Effector memory CD8-positive, alpha-beta T cell (primary cell): Measurements from ENCODE around the gene FMNL1.

Experiments
- ATAC-seq: fragments of 150-1000 bp; cut with Tn5 transposase; replicated peaks from 2 replicates; pipeline ENCODE4 v1.10.0; 2021; ENCODE audit warnings: mild to moderate bottlenecking, moderate library complexity
- DNase-seq, 3 experiments: peaks; one replicate each; pipeline ENCODE4 v3.0.0; 2021
- H3K27ac Mint-ChIP-seq, 2 donors: one replicate each; pipeline ENCODE4 v1.8.0; 2022; ENCODE audit warnings: mild to moderate bottlenecking in 2 of 2, mixed read lengths in 2 of 2, moderate library complexity in 2 of 2
- H3K27me3 Mint-ChIP-seq, 2 donors: one replicate each; pipeline ENCODE4 v1.8.0; 2022; ENCODE audit warnings: mixed read lengths in 2 of 2
- H3K36me3 Mint-ChIP-seq: one replicate; pipeline ENCODE4 v1.8.0; 2022; ENCODE audit warnings: mild to moderate bottlenecking, moderate library complexity, mixed read lengths; ENCODE audit not compliant: insufficient read depth
- H3K4me1 Mint-ChIP-seq, 2 donors: one replicate each; pipeline ENCODE4 v1.8.0; 2022; ENCODE audit warnings: low read depth in 2 of 2, mixed read lengths in 2 of 2
- H3K4me3 Mint-ChIP-seq, 2 donors: one replicate each; pipeline ENCODE4 v1.8.0; 2022; ENCODE audit warnings: mild to moderate bottlenecking in 2 of 2, mixed read lengths in 2 of 2, moderate library complexity in 2 of 2
- H3K9me3 Mint-ChIP-seq, 2 donors: one replicate each; pipeline ENCODE4 v1.8.0; 2022; ENCODE audit warnings: mixed read lengths in 2 of 2

Gene FMNL1

DNA sequence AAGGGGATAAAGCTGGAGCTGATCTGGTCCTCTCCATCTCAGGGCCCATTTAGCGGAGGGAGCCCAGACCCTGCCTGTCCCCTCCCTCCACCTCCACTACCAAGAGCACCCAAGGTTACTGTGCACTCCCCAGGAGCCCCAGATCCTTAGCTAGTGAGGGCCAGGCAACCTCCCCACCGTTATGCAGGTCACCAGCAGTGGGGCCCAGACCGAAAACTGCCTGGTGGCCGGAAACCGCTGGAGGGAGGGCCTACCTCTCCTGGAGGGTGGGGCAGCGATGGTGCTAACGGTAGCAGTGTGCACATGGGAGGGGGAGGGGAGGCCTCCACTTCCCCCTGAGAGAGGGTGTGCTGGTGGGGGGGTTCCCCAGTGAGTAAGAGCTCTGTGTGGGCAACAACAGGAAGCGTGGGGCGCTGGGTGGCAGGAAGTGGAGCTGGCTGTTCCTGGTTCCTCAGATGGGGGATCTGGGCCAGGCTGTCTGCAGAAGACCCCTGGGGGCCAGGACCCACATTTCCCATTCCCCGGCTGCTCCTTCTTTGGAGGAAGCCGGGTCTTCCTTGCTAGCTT lies 4.4 kb downstream of the FMNL1 start:
- ATAC-seq = peak; percentile 66
- H3K27me3 Mint-ChIP-seq = no peaks in the 10 kb centered on the region
- H3K27ac Mint-ChIP-seq = peak overlapping the region; percentile 100
- H3K4me1 Mint-ChIP-seq = peaks cover 71 to 72% of the 10 kb centered on the region in 2 donors
- DNase-seq = peak; percentile 89 to 93 (median 90)
- peaks cover 88% of the 10 kb centered on the region for H3K36me3 Mint-ChIP-seq
- H3K9me3 Mint-ChIP-seq = no peaks in the 10 kb centered on the region
- peak overlapping the region; percentile 97 to 98 for H3K4me3 Mint-ChIP-seq

- DNase-seq (no peak), ATAC-seq (no peak)
- Mint-ChIP-seq H3K27me3 (no peaks in the 10 kb centered on the region), H3K4me3 (peak overlapping the region; percentile 97 to 98), H3K9me3 (no peaks in the 10 kb centered on the region), H3K27ac (peak overlapping the region; percentile 100), H3K4me1 (peaks cover 71 to 75% of the 10 kb centered on the region in 2 donors), H3K36me3 (peaks cover 87% of the 10 kb centered on the region)
Observed at GRCh38 chr17:45226576-45226975, 4.9 kb downstream of the FMNL1 start.

DNA sequence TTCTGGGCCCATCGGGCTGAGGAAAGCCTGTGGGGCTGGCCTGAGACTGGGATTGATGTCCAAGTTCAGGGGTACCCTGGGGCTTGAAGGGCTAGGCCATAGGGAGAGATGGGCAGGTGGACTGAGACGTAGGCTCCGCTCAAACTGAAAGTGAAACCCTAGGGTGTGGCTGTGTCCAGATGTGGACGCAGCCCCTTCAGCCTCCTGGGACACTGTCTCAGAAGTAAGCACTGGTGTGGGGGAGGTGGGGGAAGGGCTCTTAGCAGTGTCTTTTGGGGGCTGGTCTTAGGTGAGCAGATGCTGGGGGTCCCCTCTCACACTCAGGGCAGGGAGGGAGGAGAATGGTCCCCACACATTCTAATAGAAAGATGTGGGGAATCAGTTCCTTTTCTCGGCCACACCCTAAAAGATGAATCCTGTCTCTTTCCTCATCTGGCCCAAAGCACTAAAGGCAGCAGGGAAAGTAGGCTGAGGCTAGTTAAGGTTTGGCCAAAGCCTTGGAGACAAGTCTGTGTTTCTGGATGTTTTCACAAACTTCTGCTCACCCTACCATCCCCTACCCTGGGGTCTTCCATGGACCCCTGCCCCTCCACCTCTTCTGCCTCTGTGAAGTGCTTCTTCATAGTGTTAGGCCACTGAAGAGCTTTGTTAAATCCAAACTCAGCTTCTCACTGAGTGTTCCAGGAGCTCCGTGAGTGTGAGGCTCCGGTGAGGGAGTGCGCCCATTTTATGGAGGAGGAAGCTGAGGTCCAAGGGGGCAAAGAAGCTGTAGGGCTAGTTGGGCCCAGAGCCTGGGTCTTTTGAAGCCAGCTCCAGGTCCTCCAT lies 5.6 kb downstream of the FMNL1 start:
- ATAC-seq = no peak
- H3K4me3 Mint-ChIP-seq = peak overlapping the region; percentile 97 to 98

GRCh38 chr17:45227926-45228762 lies 6.5 kb downstream of the FMNL1 start:
- no peaks in the 10 kb centered on the region for H3K27me3 Mint-ChIP-seq
- peak overlapping the region; percentile 97 to 98 for H3K4me3 Mint-ChIP-seq
- H3K36me3 Mint-ChIP-seq = peaks cover 83% of the 10 kb centered on the region
- H3K9me3 Mint-ChIP-seq = no peaks in the 10 kb centered on the region
- H3K4me1 Mint-ChIP-seq = peaks cover 78 to 88% of the 10 kb centered on the region in 2 donors
- no peak for DNase-seq
- H3K27ac Mint-ChIP-seq = peak overlapping the region; percentile 100
- no peak for ATAC-seq

More for the DNA sequence above, 5.6 kb downstream of the FMNL1 start:
- no peaks in the 10 kb centered on the region for H3K9me3 Mint-ChIP-seq
- DNase-seq = no peak
- peaks cover 90% of the 10 kb centered on the region for H3K36me3 Mint-ChIP-seq
- H3K4me1 Mint-ChIP-seq = peaks cover 78 to 82% of the 10 kb centered on the region in 2 donors
- H3K27me3 Mint-ChIP-seq = no peaks in the 10 kb centered on the region
- peak overlapping the region; percentile 100 for H3K27ac Mint-ChIP-seq

DNA sequence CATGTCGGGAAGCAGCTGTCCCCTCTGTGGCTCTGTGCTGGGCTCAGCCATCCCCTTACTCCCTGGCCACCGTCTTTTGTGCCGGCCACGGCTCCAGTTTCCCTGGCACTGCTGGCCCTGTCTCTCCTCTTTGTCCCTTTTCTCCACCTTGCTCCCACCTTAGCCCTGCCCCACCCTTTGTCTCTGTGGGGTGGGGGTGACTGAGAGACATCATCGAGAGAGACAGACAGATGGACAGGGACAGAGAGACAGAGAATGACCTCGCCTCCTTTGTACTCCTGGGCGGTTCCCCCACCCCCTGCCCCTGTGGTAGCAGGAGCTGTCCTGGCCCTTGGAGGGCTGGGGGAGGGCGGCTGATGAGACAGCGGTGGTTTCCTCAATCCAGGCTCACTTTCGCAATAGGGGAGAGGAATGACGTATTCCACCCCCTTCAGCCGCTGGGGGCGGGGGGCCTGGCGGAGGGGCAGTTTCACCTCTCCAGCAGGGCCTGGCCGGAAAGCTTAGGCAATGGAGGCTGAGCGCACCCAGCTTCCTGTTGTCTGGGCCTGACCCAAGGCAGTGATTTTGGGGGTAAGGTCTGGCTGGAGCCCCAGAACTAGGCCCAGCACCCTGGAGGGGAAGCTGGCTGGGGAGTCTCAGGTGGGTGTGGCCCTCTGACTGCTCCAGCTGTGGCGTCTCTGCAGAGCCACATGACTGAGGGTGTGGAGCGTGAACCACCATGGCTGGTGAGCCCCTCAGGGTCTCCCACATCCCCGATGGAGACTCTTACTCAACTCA lies 7.3 kb downstream of the FMNL1 start:
- peak overlapping the region; percentile 97 to 98 for H3K4me3 Mint-ChIP-seq
- peaks cover 76 to 88% of the 10 kb centered on the region in 2 donors for H3K4me1 Mint-ChIP-seq
- peak overlapping the region; percentile 100 for H3K27ac Mint-ChIP-seq
- peaks cover 83% of the 10 kb centered on the region for H3K36me3 Mint-ChIP-seq
- no peaks in the 10 kb centered on the region for H3K27me3 Mint-ChIP-seq
- ATAC-seq = peak; percentile 55
- peak; percentile 82 to 86 (median 83) for DNase-seq
- H3K9me3 Mint-ChIP-seq = no peaks in the 10 kb centered on the region

DNA sequence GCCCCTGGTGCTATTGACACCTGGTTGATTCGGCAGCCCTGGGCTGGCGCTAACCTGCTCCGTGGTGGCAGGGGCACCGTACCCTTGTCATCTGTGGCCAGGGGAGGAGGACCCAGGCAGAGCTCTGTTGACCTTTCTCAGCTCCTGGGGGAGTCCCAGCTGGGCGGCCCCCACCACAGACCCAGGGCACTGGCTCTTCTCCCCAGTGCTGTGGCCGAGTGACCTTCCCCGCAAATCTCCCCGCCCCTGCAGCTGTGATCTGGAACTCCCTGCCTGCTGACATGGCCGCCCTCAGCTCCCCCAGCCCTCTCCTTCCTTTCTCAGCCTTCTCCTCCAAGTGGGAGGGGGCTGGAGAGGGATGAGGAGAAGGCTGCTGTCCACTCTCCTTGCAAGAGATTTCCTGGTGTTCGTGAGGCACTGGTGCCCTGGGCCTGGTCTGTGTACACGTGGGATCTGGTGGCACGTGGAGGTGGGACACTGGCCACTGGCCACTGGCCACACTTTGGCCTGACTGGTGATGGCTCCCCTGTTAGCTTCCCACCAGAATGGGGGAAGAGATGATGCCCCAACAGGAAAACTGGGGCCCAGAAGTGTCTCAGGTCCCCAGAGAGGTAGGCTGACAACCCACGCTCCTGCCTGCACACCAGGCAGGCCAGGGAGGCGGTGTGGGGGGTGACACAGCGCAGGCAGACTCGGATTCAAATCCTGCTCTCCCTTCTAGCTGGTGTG lies 8.2 kb downstream of the FMNL1 start:
- Mint-ChIP-seq H3K9me3 (no peaks in the 10 kb centered on the region), H3K27me3 (no peaks in the 10 kb centered on the region), H3K4me3 (peak overlapping the region; percentile 97 to 98), H3K4me1 (peaks cover 77 to 87% of the 10 kb centered on the region in 2 donors), H3K27ac (peak overlapping the region; percentile 100), H3K36me3 (peaks cover 82% of the 10 kb centered on the region)
- peak; percentile 5 for ATAC-seq
- DNase-seq = no peak

GRCh38 chr17:45230410-45230786 lies 8.7 kb downstream of the FMNL1 start:
- no peaks in the 10 kb centered on the region for H3K27me3 Mint-ChIP-seq
- H3K27ac Mint-ChIP-seq = peak overlapping the region; percentile 100
- H3K4me1 Mint-ChIP-seq = peaks cover 77 to 87% of the 10 kb centered on the region in 2 donors
- DNase-seq (no peak), ATAC-seq (no peak)
- peaks cover 82% of the 10 kb centered on the region for H3K36me3 Mint-ChIP-seq
- no peaks in the 10 kb centered on the region for H3K9me3 Mint-ChIP-seq
- H3K4me3 Mint-ChIP-seq = peak overlapping the region; percentile 97 to 98

DNA sequence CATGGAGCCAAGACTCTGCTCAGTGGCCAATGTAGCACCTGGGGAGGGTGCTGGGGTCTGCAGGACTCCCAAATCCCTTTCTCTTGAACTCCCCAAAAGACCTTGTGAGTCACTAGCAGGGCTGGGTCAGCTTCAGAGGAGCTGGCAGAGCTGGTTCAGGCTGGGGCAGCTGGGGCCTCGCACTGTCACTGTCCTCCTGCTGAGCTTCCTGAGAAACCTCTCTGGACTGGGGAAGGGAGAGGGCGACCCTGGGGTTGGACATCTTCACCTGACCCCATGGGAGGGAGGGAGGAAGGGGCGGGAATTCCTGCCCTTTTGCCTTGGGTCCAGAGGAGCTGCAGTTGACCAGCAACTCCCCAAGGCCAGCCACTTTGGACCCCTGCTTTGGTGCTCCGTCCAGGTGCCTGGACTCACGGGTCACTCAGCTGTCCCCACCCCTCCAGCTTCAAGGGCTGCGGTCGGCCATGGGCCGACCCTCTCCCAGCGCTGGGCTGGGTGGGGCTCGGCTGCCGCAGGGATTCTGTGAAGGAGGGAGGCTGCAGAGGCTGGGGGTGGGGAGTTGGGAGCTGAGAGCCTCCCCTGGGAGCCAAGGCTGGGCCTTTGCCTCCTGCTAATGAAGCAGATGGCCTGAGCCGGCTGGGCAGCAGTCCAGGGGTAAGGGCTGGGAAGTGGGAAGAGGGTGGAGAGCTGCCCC lies 9.2 kb downstream of the FMNL1 start:
- H3K4me3 Mint-ChIP-seq = peak overlapping the region; percentile 97 to 98

DNA sequence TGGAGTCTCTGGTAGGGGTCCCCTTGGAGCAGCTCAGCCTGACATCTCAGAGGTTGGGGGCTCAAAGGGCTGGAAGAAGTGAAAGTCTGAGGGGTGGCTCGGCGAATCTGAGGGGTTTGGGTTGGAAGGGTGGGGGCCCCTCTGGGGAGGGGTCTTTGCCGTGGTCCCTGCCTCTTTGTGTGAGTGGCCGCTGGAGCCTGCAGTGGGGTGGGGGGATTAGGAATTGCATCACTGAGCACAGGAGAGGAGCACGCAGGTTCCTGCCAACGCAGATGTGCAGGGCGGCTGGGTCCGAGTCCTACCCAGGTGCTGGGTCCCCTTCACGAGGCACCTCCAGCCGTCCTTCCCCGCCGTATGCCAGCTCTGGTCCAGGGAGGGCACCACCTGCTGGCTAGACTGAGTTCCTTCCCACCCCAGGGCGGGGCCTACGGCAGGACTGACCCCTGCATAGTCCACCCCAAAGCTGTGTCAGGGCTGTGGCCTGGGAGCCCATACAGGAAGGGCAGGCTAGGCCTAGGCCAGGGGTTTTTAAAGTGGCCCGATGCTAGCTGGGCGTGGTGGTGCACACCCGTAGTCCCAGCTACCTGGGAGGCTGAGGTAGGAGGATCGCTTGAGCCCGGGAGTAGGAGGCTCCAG lies 9.9 kb downstream of the FMNL1 start:
- H3K36me3 Mint-ChIP-seq = peaks cover 82% of the 10 kb centered on the region

More for the DNA sequence above, 9.2 kb downstream of the FMNL1 start:
- no peaks in the 10 kb centered on the region for H3K9me3 Mint-ChIP-seq
- peaks cover 77 to 85% of the 10 kb centered on the region in 2 donors for H3K4me1 Mint-ChIP-seq
- H3K27me3 Mint-ChIP-seq = no peaks in the 10 kb centered on the region
- DNase-seq = no peak
- no peak for ATAC-seq
- peaks cover 82% of the 10 kb centered on the region for H3K36me3 Mint-ChIP-seq
- peak overlapping the region; percentile 100 for H3K27ac Mint-ChIP-seq

GRCh38 chr17:45232514-45233422 lies 11.1 kb downstream of the FMNL1 start:
- Mint-ChIP-seq H3K27ac (peak overlapping the region; percentile 58 to 100), H3K36me3 (peaks cover 82% of the 10 kb centered on the region), H3K27me3 (no peaks in the 10 kb centered on the region), H3K9me3 (no peaks in the 10 kb centered on the region), H3K4me3 (peak overlapping the region in 1 of 2 donors; percentile 30), H3K4me1 (peaks cover 66 to 71% of the 10 kb centered on the region in 2 donors)
- DNase-seq = no peak
- ATAC-seq = no peak

More for the DNA sequence above, 9.9 kb downstream of the FMNL1 start:
- Mint-ChIP-seq H3K9me3 (no peaks in the 10 kb centered on the region), H3K4me3 (peak overlapping the region; percentile 30 to 31), H3K4me1 (peaks cover 70 to 78% of the 10 kb centered on the region in 2 donors), H3K27me3 (no peaks in the 10 kb centered on the region), H3K27ac (peak overlapping the region; percentile 58 to 100)
- ATAC-seq = no peak
- DNase-seq = no peak
